ENCODE measurements around the gene PTK7.

PTK7 gene

DNA sequence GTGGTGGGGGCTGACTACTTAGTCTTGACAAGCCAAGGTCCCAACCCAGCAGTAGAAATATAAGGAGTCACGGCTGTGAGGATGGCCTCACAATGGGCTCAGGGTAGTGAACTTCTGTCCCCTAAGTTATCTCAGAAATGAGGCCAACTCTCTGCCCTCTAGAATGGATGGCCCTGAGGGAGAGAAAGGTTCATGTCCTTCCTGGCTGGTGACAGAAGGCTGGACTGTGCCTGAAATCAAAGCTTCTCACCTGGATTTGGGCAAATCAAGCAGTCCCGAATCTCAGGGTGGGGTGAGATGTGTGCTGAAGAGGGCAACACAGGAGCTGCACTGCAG is 42.0 kb upstream of the PTK7 start:
- Mint-ChIP-seq H3K4me3 (no peak overlapping the region), H3K27me3 (ENCODE audit: low read depth) (no peaks in the 10 kb centered on the region), H3K27ac (no peak overlapping the region), H3K36me3 (ENCODE audit: low read depth) (peaks cover 76% of the 10 kb centered on the region), H3K4me1 (no peaks in the 10 kb centered on the region), H3K9me3 (no peaks in the 10 kb centered on the region)
- TF ChIP-seq, protein P1, sequence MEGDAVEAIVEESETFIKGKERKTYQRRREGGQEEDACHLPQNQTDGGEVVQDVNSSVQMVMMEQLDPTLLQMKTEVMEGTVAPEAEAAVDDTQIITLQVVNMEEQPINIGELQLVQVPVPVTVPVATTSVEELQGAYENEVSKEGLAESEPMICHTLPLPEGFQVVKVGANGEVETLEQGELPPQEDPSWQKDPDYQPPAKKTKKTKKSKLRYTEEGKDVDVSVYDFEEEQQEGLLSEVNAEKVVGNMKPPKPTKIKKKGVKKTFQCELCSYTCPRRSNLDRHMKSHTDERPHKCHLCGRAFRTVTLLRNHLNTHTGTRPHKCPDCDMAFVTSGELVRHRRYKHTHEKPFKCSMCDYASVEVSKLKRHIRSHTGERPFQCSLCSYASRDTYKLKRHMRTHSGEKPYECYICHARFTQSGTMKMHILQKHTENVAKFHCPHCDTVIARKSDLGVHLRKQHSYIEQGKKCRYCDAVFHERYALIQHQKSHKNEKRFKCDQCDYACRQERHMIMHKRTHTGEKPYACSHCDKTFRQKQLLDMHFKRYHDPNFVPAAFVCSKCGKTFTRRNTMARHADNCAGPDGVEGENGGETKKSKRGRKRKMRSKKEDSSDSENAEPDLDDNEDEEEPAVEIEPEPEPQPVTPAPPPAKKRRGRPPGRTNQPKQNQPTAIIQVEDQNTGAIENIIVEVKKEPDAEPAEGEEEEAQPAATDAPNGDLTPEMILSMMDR (IDR thresholded peaks at IDR 0.05; ENCODE audit: unreplicated experiment in 3 of 3): no peak

GRCh38 chr6:43035495-43036194 is 40.5 kb upstream of the PTK7 start:
- Mint-ChIP-seq H3K36me3 (ENCODE audit: low read depth) (peaks cover 75% of the 10 kb centered on the region), H3K4me3 (no peak overlapping the region), H3K27me3 (ENCODE audit: low read depth) (no peaks in the 10 kb centered on the region), H3K27ac (peak overlapping the region in 1 of 3 experiments; percentile 23), H3K9me3 (no peaks in the 10 kb centered on the region), H3K4me1 (no peaks in the 10 kb centered on the region)
- TF ChIP-seq, protein P1 (IDR thresholded peaks at IDR 0.05; ENCODE audit: unreplicated experiment in 3 of 3): no peak

- no peaks in the 10 kb centered on the region for H3K27me3 Mint-ChIP-seq (ENCODE audit: low read depth)
These were observed 39.4 kb upstream of the PTK7 start for GRCh38 chr6:43036712-43037111.

DNA sequence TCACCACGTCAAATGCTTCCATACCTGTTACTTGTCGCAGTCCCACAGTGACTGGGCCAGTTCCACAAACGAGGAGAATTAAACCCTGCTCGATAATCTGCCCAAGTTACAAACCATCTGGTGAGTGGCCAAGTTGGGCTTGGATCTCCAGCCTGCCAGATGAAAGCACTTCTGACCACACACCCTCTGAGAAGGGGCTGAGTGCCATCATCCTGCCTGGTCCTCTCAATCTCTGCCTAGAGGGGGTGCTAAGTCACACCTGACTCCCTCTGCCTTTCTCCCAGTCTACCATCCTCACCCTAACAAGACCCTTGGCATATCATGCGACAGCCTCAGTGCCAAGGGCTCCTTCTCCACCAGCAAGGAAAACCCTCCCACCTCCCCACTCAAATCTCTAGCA is 38.9 kb upstream of the PTK7 start:
- Mint-ChIP-seq H3K4me1 (no peaks in the 10 kb centered on the region), H3K4me3 (no peak overlapping the region), H3K27ac (no peak overlapping the region), H3K9me3 (no peaks in the 10 kb centered on the region), H3K27me3 (ENCODE audit: low read depth) (no peaks in the 10 kb centered on the region), H3K36me3 (ENCODE audit: low read depth) (peaks cover 73% of the 10 kb centered on the region)
- TF ChIP-seq, protein P1 (IDR thresholded peaks at IDR 0.05; ENCODE audit: unreplicated experiment in 3 of 3): no peak

More at GRCh38 chr6:43036712-43037111, 39.4 kb upstream of the PTK7 start:
- TF ChIP-seq, protein P1 (IDR thresholded peaks at IDR 0.05; ENCODE audit: unreplicated experiment in 3 of 3): no peak
- Mint-ChIP-seq H3K4me1 (no peaks in the 10 kb centered on the region), H3K36me3 (ENCODE audit: low read depth) (peaks cover 75% of the 10 kb centered on the region), H3K4me3 (no peak overlapping the region), H3K9me3 (no peaks in the 10 kb centered on the region), H3K27ac (no peak overlapping the region)

- Mint-ChIP-seq H3K27ac (no peak overlapping the region), H3K27me3 (ENCODE audit: low read depth) (no peaks in the 10 kb centered on the region), H3K36me3 (ENCODE audit: low read depth) (peaks cover 78% of the 10 kb centered on the region), H3K9me3 (no peaks in the 10 kb centered on the region), H3K4me1 (no peaks in the 10 kb centered on the region), H3K4me3 (no peak overlapping the region)
- TF ChIP-seq, protein P1 (IDR thresholded peaks at IDR 0.05; ENCODE audit: unreplicated experiment in 3 of 3): no peak
These were observed 38.4 kb upstream of the PTK7 start for GRCh38 chr6:43037706-43038105.

DNA sequence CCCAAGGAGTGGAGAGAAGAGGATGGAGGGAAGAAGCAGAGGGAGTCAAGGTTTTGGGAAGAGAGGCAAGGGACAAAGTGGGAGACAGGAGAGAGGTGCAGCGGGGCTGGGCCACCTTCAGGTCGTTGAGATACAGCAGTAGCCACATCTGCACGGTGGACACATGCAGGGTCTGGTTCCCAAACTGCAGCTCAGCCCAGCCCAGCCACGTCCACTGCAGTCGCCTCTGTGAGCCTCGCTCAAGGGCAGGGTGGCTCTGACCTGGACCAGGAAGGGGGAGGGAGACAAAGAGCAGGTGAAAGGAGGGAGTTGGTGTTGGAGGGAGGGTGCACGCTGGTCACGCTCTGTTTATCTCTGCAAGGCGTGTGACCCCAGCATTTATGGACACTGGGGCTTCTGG is 37.4 kb upstream of the PTK7 start:
- H3K27me3 Mint-ChIP-seq (ENCODE audit: low read depth): no peaks in the 10 kb centered on the region
- H3K36me3 Mint-ChIP-seq (ENCODE audit: low read depth): peaks cover 75% of the 10 kb centered on the region
- H3K27ac Mint-ChIP-seq: no peak overlapping the region
- no peaks in the 10 kb centered on the region for H3K4me1 Mint-ChIP-seq
- H3K9me3 Mint-ChIP-seq: no peaks in the 10 kb centered on the region
- TF ChIP-seq, protein P1 (IDR thresholded peaks at IDR 0.05; ENCODE audit: unreplicated experiment in 3 of 3): no peak
- no peak overlapping the region for H3K4me3 Mint-ChIP-seq
